ENCODE results near the gene PPP1R37.
A peak's percentile ranks its signal among the peaks of the same experiment; 100 is the strongest.

GRCh38 chr19:45125975-45126493 lies 33.1 kb downstream of the PPP1R37 start:
- no peak for TF ChIP-seq POLR2A (IDR thresholded peaks at IDR 0.05)
- peak in 2 of 3 experiments; percentile 30 to 44 for TF ChIP-seq CTCF (IDR thresholded peaks at IDR 0.05)
